NCI-H1930 (cell line): ENCODE data around the gene TIPRL.
"Not testable (repeated sequence)": the region's sequence is repeated elsewhere in the genome, so short reads cannot be mapped to it uniquely, and the experiment has no call there.

Experiments used
- DNase-seq, 2 experiments: peaks; one replicate each; lab custom pipeline; 2025; lab: John Stamatoyannopoulos, UW

TIPRL gene

GRCh38 chr1:168159251-168159650 is 19.5 kb upstream of the TIPRL start:
- no peak for DNase-seq

GRCh38 chr1:168159979-168160378 is 18.8 kb upstream of the TIPRL start:
- DNase-seq, result no peak

GRCh38 chr1:168161459-168161858 is 17.3 kb upstream of the TIPRL start:
- DNase-seq, result no peak

- no peak for DNase-seq
Observed at GRCh38 chr1:168163670-168164069, 15.1 kb upstream of the TIPRL start.

GRCh38 chr1:168164771-168165170 is 14.0 kb upstream of the TIPRL start:
- no peak for DNase-seq

GRCh38 chr1:168167806-168168205 is 11.0 kb upstream of the TIPRL start:
- no peak for DNase-seq

GRCh38 chr1:168170564-168171508 is 7.9 kb upstream of the TIPRL start:
- no peak for DNase-seq

GRCh38 chr1:168172250-168172915 is 6.4 kb upstream of the TIPRL start:
- DNase-seq, result no peak

GRCh38 chr1:168178227-168178637 is 530 bp upstream of the TIPRL start:
- no peak for DNase-seq

- no peak for DNase-seq
Observed at GRCh38 chr1:168179438-168180147, 831 bp downstream of the TIPRL start.

GRCh38 chr1:168180148-168180524 is 1.4 kb downstream of the TIPRL start:
- no peak for DNase-seq

GRCh38 chr1:168181063-168181720 is 2.4 kb downstream of the TIPRL start:
- not testable (repeated sequence) for DNase-seq

GRCh38 chr1:168187177-168187576 is 8.4 kb downstream of the TIPRL start:
- no peak for DNase-seq

GRCh38 chr1:168190403-168190802 is 11.6 kb downstream of the TIPRL start:
- DNase-seq, result no peak

GRCh38 chr1:168195199-168196135 is 16.7 kb downstream of the TIPRL start:
- no peak for DNase-seq

GRCh38 chr1:168199056-168199455 is 20.3 kb downstream of the TIPRL start:
- no peak for DNase-seq

GRCh38 chr1:168202941-168203654 is 24.3 kb downstream of the TIPRL start:
- DNase-seq, result no peak

- DNase-seq, result no peak
Observed at GRCh38 chr1:168206111-168206510, 27.3 kb downstream of the TIPRL start.

GRCh38 chr1:168207673-168208072 is 28.9 kb downstream of the TIPRL start:
- not testable (repeated sequence) for DNase-seq

- no peak for DNase-seq
Observed at GRCh38 chr1:168210312-168210711, 31.6 kb downstream of the TIPRL start.
